ENCODE measurements around the gene KCTD16.
A peak's percentile ranks its signal among the peaks of the same experiment; 100 is the strongest.

The KCTD16 gene

GRCh38 chr5:144284036-144284435, 113.4 kb downstream of the KCTD16 start:
- no peak for DNase-seq

GRCh38 chr5:144284931-144285502, 114.3 kb downstream of the KCTD16 start:
- DNase-seq: no peak

GRCh38 chr5:144289277-144289676, 118.6 kb downstream of the KCTD16 start:
- no peak for DNase-seq

GRCh38 chr5:144292029-144292428, 121.4 kb downstream of the KCTD16 start:
- DNase-seq: peak in 2 of 56 donors; percentile 2 to 5

- no peak for DNase-seq
These were observed 124.6 kb downstream of the KCTD16 start for GRCh38 chr5:144295284-144295683.

GRCh38 chr5:144297081-144297480, 126.4 kb downstream of the KCTD16 start:
- no peak for DNase-seq

- no peak for DNase-seq
These were observed 128.0 kb downstream of the KCTD16 start for GRCh38 chr5:144298658-144299057.

- no peak for DNase-seq
These were observed 134.0 kb downstream of the KCTD16 start for GRCh38 chr5:144304688-144305087.

- DNase-seq: no peak
These were observed 137.1 kb downstream of the KCTD16 start for GRCh38 chr5:144307736-144308135.

GRCh38 chr5:144308174-144308573, 137.5 kb downstream of the KCTD16 start:
- DNase-seq: no peak

GRCh38 chr5:144308906-144309670, 138.4 kb downstream of the KCTD16 start:
- no peak for DNase-seq

- DNase-seq: no peak
These were observed 139.9 kb downstream of the KCTD16 start for GRCh38 chr5:144310621-144311020.

GRCh38 chr5:144313147-144313726, 142.6 kb downstream of the KCTD16 start:
- DNase-seq: no peak

GRCh38 chr5:144315026-144315425, 144.4 kb downstream of the KCTD16 start:
- DNase-seq: no peak

- no peak for DNase-seq
These were observed 145.4 kb downstream of the KCTD16 start for GRCh38 chr5:144315994-144316634.

GRCh38 chr5:144318011-144318410, 147.3 kb downstream of the KCTD16 start:
- DNase-seq: no peak

GRCh38 chr5:144318460-144318859, 147.8 kb downstream of the KCTD16 start:
- DNase-seq: no peak

- DNase-seq: no peak
These were observed 152.5 kb downstream of the KCTD16 start for GRCh38 chr5:144323181-144323580.

GRCh38 chr5:144325532-144325931, 154.9 kb downstream of the KCTD16 start:
- no peak for DNase-seq

- DNase-seq: no peak
These were observed 157.8 kb downstream of the KCTD16 start for GRCh38 chr5:144328494-144328893.

GRCh38 chr5:144328980-144329379, 158.3 kb downstream of the KCTD16 start:
- DNase-seq: no peak

GRCh38 chr5:144329681-144330080, 159.0 kb downstream of the KCTD16 start:
- DNase-seq: no peak

Data from nucleus accumbens (tissue), 56 donors.